ENCODE results near the gene RASSF1. TPM values are rescaled to one million over a fixed set of nuclear protein-coding genes. Genes with fewer than 3 reads are reported as not detected.

The RASSF1 gene
- total RNA-seq, 1 experiment from 2014 or later, result 17.4 TPM

DNA sequence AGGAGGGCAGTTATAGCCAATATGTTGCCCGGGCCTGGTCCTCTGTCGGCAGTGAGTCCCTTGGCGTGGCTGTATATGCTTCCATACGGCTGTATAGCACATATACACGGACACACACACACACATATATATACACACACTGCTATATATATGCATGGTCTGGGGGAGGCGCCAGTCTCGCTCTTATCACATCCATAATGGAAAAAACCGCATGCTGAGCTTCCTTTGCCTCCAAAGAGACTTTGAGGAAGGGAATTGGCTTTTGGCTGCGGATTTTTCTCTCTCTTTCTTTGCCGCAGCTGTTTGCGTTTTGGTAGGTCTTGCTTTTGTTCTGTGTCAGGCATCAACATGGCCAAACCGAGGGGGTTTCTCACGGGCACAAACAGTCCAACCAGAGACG is 30.0 kb upstream of the RASSF1 start:
- no peak for ATAC-seq
- no TSS peak for BruUV-seq (replicated peaks)
- DNase-seq (ENCODE audit: low read depth, low spot score), result no peak
- Histone ChIP-seq H3K36me3 (ENCODE audit: control insufficient read depth, insufficient read depth, low read length) (no peaks in the 10 kb centered on the region), H3K4me1 (ENCODE audit: control insufficient read depth, insufficient read depth, low read length) (no peaks in the 10 kb centered on the region; the same call in 1 of the 2 replicates), H3K4me3 (ENCODE audit: low read depth in 2 of 2, low read length in 2 of 2) (no peak overlapping the region), H3K27ac (ENCODE audit: low read length) (no peak overlapping the region), H3K9me3 (ENCODE audit: control insufficient read depth, insufficient read depth, low read depth, low read length) (no peaks in the 10 kb centered on the region), H3K27me3 (ENCODE audit: control insufficient read depth, insufficient read depth, low read length) (no peaks in the 10 kb centered on the region)
- in situ Hi-C loops (cut with HindIII; ENCODE audit: low pct_unique_long_range_greater_than_20kb, low sequenced_read_pairs), result no loop called here
- TF ChIP-seq SIN3A (IDR thresholded peaks at IDR 0.05; ENCODE audit: borderline replicate concordance, insufficient read depth, low read depth, low read length) (no peak), POLR2AphosphoS5 (IDR thresholded peaks at IDR 0.05; ENCODE audit: low read depth, low read length) (no peak), TCF7L2 (IDR thresholded peaks at IDR 0.05; ENCODE audit: low read depth, low read length) (no peak)
- TF ChIP-seq, protein P1, sequence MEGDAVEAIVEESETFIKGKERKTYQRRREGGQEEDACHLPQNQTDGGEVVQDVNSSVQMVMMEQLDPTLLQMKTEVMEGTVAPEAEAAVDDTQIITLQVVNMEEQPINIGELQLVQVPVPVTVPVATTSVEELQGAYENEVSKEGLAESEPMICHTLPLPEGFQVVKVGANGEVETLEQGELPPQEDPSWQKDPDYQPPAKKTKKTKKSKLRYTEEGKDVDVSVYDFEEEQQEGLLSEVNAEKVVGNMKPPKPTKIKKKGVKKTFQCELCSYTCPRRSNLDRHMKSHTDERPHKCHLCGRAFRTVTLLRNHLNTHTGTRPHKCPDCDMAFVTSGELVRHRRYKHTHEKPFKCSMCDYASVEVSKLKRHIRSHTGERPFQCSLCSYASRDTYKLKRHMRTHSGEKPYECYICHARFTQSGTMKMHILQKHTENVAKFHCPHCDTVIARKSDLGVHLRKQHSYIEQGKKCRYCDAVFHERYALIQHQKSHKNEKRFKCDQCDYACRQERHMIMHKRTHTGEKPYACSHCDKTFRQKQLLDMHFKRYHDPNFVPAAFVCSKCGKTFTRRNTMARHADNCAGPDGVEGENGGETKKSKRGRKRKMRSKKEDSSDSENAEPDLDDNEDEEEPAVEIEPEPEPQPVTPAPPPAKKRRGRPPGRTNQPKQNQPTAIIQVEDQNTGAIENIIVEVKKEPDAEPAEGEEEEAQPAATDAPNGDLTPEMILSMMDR (IDR thresholded peaks at IDR 0.05), result no peak; the same call in 1 of the 2 replicates
- TF ChIP-seq, protein P2, sequence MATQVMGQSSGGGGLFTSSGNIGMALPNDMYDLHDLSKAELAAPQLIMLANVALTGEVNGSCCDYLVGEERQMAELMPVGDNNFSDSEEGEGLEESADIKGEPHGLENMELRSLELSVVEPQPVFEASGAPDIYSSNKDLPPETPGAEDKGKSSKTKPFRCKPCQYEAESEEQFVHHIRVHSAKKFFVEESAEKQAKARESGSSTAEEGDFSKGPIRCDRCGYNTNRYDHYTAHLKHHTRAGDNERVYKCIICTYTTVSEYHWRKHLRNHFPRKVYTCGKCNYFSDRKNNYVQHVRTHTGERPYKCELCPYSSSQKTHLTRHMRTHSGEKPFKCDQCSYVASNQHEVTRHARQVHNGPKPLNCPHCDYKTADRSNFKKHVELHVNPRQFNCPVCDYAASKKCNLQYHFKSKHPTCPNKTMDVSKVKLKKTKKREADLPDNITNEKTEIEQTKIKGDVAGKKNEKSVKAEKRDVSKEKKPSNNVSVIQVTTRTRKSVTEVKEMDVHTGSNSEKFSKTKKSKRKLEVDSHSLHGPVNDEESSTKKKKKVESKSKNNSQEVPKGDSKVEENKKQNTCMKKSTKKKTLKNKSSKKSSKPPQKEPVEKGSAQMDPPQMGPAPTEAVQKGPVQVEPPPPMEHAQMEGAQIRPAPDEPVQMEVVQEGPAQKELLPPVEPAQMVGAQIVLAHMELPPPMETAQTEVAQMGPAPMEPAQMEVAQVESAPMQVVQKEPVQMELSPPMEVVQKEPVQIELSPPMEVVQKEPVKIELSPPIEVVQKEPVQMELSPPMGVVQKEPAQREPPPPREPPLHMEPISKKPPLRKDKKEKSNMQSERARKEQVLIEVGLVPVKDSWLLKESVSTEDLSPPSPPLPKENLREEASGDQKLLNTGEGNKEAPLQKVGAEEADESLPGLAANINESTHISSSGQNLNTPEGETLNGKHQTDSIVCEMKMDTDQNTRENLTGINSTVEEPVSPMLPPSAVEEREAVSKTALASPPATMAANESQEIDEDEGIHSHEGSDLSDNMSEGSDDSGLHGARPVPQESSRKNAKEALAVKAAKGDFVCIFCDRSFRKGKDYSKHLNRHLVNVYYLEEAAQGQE (IDR thresholded peaks at IDR 0.05; ENCODE audit: insufficient read depth in 1 of 2, low read depth in 2 of 2, low read length in 1 of 2), result no peak
- POLR2A ChIA-PET, result no interaction called here
- CTCF ChIA-PET, result interaction anchor here (0.6 to 1.0 kb wide), 3 partner anchors 102 to 189 kb away, joined by 3 to 6 read pairs (median 4); no protein-coding TSS in a partner anchor
- intact Hi-C loops (cut with micrococcal nuclease; ENCODE audit: unreplicated experiment), result loop anchor here (10.0 kb wide), 1 partner anchor 174 kb away; no protein-coding TSS in a partner anchor

GRCh38 chr3:50369012-50369670 is 28.5 kb upstream of the RASSF1 start:
- TF ChIP-seq TCF7L2 (IDR thresholded peaks at IDR 0.05; ENCODE audit: low read depth, low read length), result no peak
- TF ChIP-seq, protein P2 (IDR thresholded peaks at IDR 0.05; ENCODE audit: insufficient read depth in 1 of 2, low read depth in 2 of 2, low read length in 1 of 2), result no peak
- TF ChIP-seq, protein P1 (IDR thresholded peaks at IDR 0.05), result no peak
- TF ChIP-seq POLR2AphosphoS5 (IDR thresholded peaks at IDR 0.05; ENCODE audit: low read depth, low read length), result no peak
- no peak for TF ChIP-seq SIN3A (IDR thresholded peaks at IDR 0.05; ENCODE audit: borderline replicate concordance, insufficient read depth, low read depth, low read length)
- in situ Hi-C loops (cut with HindIII; ENCODE audit: low pct_unique_long_range_greater_than_20kb, low sequenced_read_pairs), result no loop called here
- ATAC-seq (no peak), DNase-seq (ENCODE audit: low read depth, low spot score) (no peak)
- H3K36me3 ChIP-seq (ENCODE audit: control insufficient read depth, insufficient read depth, low read length), result no peaks in the 10 kb centered on the region
- POLR2A ChIA-PET, result no interaction called here
- H3K27ac ChIP-seq (ENCODE audit: low read length), result no peak overlapping the region
- H3K9me3 ChIP-seq (ENCODE audit: control insufficient read depth, insufficient read depth, low read depth, low read length), result no peaks in the 10 kb centered on the region
- no peaks in the 10 kb centered on the region; the same call in 1 of the 2 replicates for H3K4me1 ChIP-seq (ENCODE audit: control insufficient read depth, insufficient read depth, low read length)
- intact Hi-C loops (cut with micrococcal nuclease; ENCODE audit: unreplicated experiment), result no loop called here
- CTCF ChIA-PET, result interaction anchor here (0.6 kb wide), 1 partner anchor 66 kb away, joined by 4 read pairs; no protein-coding TSS in a partner anchor
- BruUV-seq (replicated peaks), result no TSS peak
- no peak overlapping the region for H3K4me3 ChIP-seq (ENCODE audit: low read depth in 2 of 2, low read length in 2 of 2)
- H3K27me3 ChIP-seq (ENCODE audit: control insufficient read depth, insufficient read depth, low read length), result no peaks in the 10 kb centered on the region

Data from Panc1 (cell line).